Caco-2 (cell line): ENCODE measurements around the gene CFAP77. TPM values are rescaled to one million over a fixed set of nuclear protein-coding genes. Genes with fewer than 3 reads are reported as not detected.

Experiments used
- BruUV-seq: library from RNA; stranded (reverse); fragments of 400-500 nt; replicated peaks from 2 replicates; lab custom pipeline; 2021; lab: Mats Ljungman, UMichigan
- CTCF ChIA-PET: fragments of 300-600 bp; sonication (Branson Sonifier 250); formaldehyde crosslinking; loops from one replicate; lab custom pipeline; 2022; ENCODE audit warnings: antibody characterized with exemption; lab: Charles Lee
- POLR2A ChIA-PET: fragments of 300-600 bp; sonication (Branson Sonifier 250); formaldehyde crosslinking; loops from one replicate; lab custom pipeline; 2022; ENCODE audit warnings: antibody characterized with exemption; lab: Charles Lee
- DNase-seq, 2 experiments: peaks; one replicate each; pipeline versions ENCODE4 v3.0.0 to v3.0.0-alpha.2; 2020 to 2022
- H3K27me3 ChIP-seq: replicated peaks from 2 replicates; pipeline ENCODE4 v1.6.0; 2011; ENCODE audit warnings: low read length; ENCODE audit not compliant: control insufficient read depth, insufficient read depth
- H3K36me3 ChIP-seq: 2 replicates; pipeline ENCODE4 v1.5.1; 2011; ENCODE audit warnings: low read length; ENCODE audit not compliant: control insufficient read depth, insufficient read depth
- H3K4me1 ChIP-seq: fragments of 250-450 bp; sonication (Bioruptor Pico); 2 replicates; pipeline ENCODE4 v1.5.1; 2020; ENCODE audit warnings: mild to moderate bottlenecking
- H3K4me3 ChIP-seq: 2 replicates; pipeline ENCODE4 v1.5.1; 2011; ENCODE audit warnings: low read depth, mild to moderate bottlenecking, control low read depth, low read length
- H3K9me3 ChIP-seq: fragments of 250-450 bp; sonication (Bioruptor Pico); 2 replicates; pipeline ENCODE4 v1.5.1; 2020; ENCODE audit warnings: mild to moderate bottlenecking, moderate library complexity
- H3K27ac Mint-ChIP-seq: one replicate; pipeline ENCODE4 v1.8.0; 2022; ENCODE audit warnings: mixed read lengths; ENCODE audit not compliant: unreplicated experiment
- H3K27me3 Mint-ChIP-seq: one replicate; pipeline ENCODE4 v1.8.0; 2022; ENCODE audit warnings: mixed read lengths; ENCODE audit not compliant: insufficient read depth, unreplicated experiment
- H3K36me3 Mint-ChIP-seq: one replicate; pipeline ENCODE4 v1.8.0; 2022; ENCODE audit warnings: mild to moderate bottlenecking, mixed read lengths; ENCODE audit not compliant: insufficient read depth, unreplicated experiment
- H3K4me1 Mint-ChIP-seq: one replicate; pipeline ENCODE4 v1.8.0; 2022; ENCODE audit warnings: low read depth, mixed read lengths; ENCODE audit not compliant: unreplicated experiment
- H3K4me3 Mint-ChIP-seq: one replicate; pipeline ENCODE4 v1.8.0; 2022; ENCODE audit warnings: mild to moderate bottlenecking, moderate library complexity, mixed read lengths; ENCODE audit not compliant: unreplicated experiment
- H3K9me3 Mint-ChIP-seq: one replicate; pipeline ENCODE4 v1.8.0; 2022; ENCODE audit warnings: mixed read lengths; ENCODE audit not compliant: unreplicated experiment
- intact Hi-C: fragments of 100-400 bp; cut with micrococcal nuclease; formaldehyde crosslinking; loops from one replicate; pipeline ENCODE4 v1.10.0; 2022; ENCODE audit not compliant: unreplicated experiment
- total RNA-seq: library from RNA; stranded (reverse); gene quantifications from 2 replicates; pipeline ENCODE4 v1.2.3, GENCODE V29; 2022
- TF ChIP-seq, protein P1 (sequence below), 2 experiments: fragments of 200-600 bp in 1 of 2; IDR thresholded peaks; 1 replicate in 1 of 2; 2 replicates in 1 of 2; pipeline versions ENCODE4 v1.5.1 to v1.8.0; 2011 to 2022; ENCODE audit warnings: antibody characterized with exemption in 1 of 2, control low read depth in 1 of 2, inconsistent platforms in 1 of 2, low read depth in 1 of 2, low read length in 1 of 2, mild to moderate bottlenecking in 1 of 2, moderate library complexity in 1 of 2; ENCODE audit not compliant: insufficient read depth in 1 of 2, severe bottlenecking in 1 of 2, unreplicated experiment in 1 of 2

Gene CFAP77
- total RNA-seq, 1 experiment from 2014 or later: not detected

GRCh38 chr9:132584601-132585560 lies 174.9 kb downstream of the CFAP77 start:
- Histone ChIP-seq H3K4me3 (no peak overlapping the region), H3K27me3 (no peaks in the 10 kb centered on the region), H3K9me3 (no peaks in the 10 kb centered on the region), H3K4me1 (no peaks in the 10 kb centered on the region), H3K36me3 (no peaks in the 10 kb centered on the region)
- DNase-seq: no peak
- Mint-ChIP-seq H3K36me3 (peaks cover 12% of the 10 kb centered on the region), H3K27ac (no peak overlapping the region), H3K27me3 (peaks cover 8% of the 10 kb centered on the region), H3K4me1 (no peaks in the 10 kb centered on the region), H3K9me3 (no peaks in the 10 kb centered on the region), H3K4me3 (no peak overlapping the region)
- TF ChIP-seq, protein P1, sequence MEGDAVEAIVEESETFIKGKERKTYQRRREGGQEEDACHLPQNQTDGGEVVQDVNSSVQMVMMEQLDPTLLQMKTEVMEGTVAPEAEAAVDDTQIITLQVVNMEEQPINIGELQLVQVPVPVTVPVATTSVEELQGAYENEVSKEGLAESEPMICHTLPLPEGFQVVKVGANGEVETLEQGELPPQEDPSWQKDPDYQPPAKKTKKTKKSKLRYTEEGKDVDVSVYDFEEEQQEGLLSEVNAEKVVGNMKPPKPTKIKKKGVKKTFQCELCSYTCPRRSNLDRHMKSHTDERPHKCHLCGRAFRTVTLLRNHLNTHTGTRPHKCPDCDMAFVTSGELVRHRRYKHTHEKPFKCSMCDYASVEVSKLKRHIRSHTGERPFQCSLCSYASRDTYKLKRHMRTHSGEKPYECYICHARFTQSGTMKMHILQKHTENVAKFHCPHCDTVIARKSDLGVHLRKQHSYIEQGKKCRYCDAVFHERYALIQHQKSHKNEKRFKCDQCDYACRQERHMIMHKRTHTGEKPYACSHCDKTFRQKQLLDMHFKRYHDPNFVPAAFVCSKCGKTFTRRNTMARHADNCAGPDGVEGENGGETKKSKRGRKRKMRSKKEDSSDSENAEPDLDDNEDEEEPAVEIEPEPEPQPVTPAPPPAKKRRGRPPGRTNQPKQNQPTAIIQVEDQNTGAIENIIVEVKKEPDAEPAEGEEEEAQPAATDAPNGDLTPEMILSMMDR (IDR thresholded peaks at IDR 0.05; ENCODE audit: insufficient read depth in 1 of 2, low read depth in 1 of 2, low read length in 1 of 2, severe bottlenecking in 1 of 2, unreplicated experiment in 1 of 2): no peak
- CTCF ChIA-PET: no interaction called here
- BruUV-seq: no TSS peak
- POLR2A ChIA-PET: no interaction called here
- intact Hi-C loops: no loop called here

- Histone ChIP-seq H3K4me3 (no peak overlapping the region), H3K4me1 (no peaks in the 10 kb centered on the region), H3K9me3 (no peaks in the 10 kb centered on the region), H3K27me3 (no peaks in the 10 kb centered on the region), H3K36me3 (no peaks in the 10 kb centered on the region)
- H3K27me3 Mint-ChIP-seq: peaks cover 8% of the 10 kb centered on the region
- H3K4me1 Mint-ChIP-seq: no peaks in the 10 kb centered on the region
- H3K9me3 Mint-ChIP-seq: no peaks in the 10 kb centered on the region
- DNase-seq: no peak
- H3K27ac Mint-ChIP-seq: no peak overlapping the region
- CTCF ChIA-PET: no interaction called here
- POLR2A ChIA-PET: no interaction called here
- no TSS peak for BruUV-seq
- TF ChIP-seq, protein P1 (IDR thresholded peaks at IDR 0.05; ENCODE audit: insufficient read depth in 1 of 2, low read depth in 1 of 2, low read length in 1 of 2, severe bottlenecking in 1 of 2, unreplicated experiment in 1 of 2): no peak
- H3K36me3 Mint-ChIP-seq: peaks cover 23% of the 10 kb centered on the region
- intact Hi-C loops: no loop called here
- H3K4me3 Mint-ChIP-seq: no peak overlapping the region
Measured at GRCh38 chr9:132585954-132586829, 176.2 kb downstream of the CFAP77 start.
